H54 (cell line): Measurements from ENCODE around the gene TMUB1.

Experiments
- DNase-seq: peaks from one replicate; pipeline ENCODE4 v3.0.0; 2011; ENCODE audit warnings: low spot score, mixed read lengths; ENCODE audit not compliant: insufficient read length
- FAIRE-seq: peaks from 3 replicates; lab custom pipeline; 2011; peaks lifted over from hg19 to GRCh38; lab: Jason Lieb, UNC
- POLR2A ChIP-seq: IDR thresholded peaks from 2 replicates; pipeline ENCODE4 v1.6.1; 2011; ENCODE audit warnings: low read depth, mild to moderate bottlenecking, low read length

Gene TMUB1

DNA sequence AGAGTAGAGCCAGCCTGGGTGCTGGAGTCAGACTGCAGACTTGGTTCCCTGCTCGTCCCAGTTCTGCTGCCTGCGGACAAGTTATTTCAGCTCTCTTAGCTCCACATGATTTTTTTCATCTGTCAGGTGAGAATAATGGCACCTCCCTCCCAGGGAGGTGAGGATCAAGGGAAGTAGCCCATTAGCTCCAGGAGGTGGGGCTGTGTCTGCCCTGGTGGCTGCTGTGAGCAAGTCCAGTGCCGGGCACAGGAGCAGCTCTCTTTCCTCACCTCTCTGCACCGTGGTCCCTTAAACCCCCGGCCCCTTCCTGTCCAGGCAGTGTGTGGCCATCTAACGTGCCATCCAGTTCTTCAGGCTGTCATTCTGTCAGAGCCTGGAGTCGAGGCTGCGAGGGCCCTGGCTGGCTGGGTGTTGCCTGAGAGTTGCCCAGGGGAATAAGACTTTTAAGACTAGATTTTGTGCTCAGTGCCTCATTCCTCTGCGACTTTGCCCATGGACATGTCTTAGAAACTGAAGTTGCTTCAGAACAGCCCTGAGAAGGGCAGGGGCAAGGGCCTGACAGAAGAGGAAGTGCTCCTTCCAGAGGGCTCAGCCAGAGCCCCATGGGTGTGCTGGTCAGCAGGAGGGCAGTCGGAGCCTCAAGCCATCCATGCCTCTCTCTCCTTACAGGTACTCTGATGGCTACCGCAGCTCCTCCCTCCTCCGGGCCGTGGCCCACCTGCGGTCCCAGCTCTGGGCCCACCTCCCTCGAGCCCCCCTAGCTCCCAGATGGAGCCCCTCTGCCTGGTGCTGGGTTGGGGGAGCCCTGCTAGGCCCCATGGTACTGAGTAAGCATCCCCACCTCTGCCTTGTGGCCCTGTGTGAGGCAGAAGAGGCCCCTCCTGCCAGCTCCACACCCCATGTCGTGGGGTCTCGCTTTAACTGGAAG is 50.1 kb downstream of the TMUB1 start:
- no peak for DNase-seq
- no peak for FAIRE-seq
- TF ChIP-seq POLR2A, result no peak
